H1 (cell line): ENCODE results near the gene SPATS2L. TPM values are rescaled to one million over a fixed set of nuclear protein-coding genes. Genes with fewer than 3 reads are reported as not detected.

ENCODE experiments used
- CTCF ChIA-PET: fragments of 300-600 bp; sonication (Branson Sonifier 250); formaldehyde crosslinking; loops from one replicate; lab custom pipeline; 2021; ENCODE audit not compliant: partially characterized antibody; lab: Charles Lee
- POLR2A ChIA-PET: fragments of 300-600 bp; sonication (Branson Sonifier 250); formaldehyde crosslinking; loops from one replicate; lab custom pipeline; 2021; ENCODE audit warnings: inconsistent platforms; ENCODE audit not compliant: partially characterized antibody; lab: Charles Lee
- DNase-seq, 2 experiments: peaks; one replicate each; pipeline versions ENCODE4 v3.0.0 to v3.0.0-alpha.2; 2010 to 2022; ENCODE audit warnings: low spot score in 2 of 2, low read depth in 1 of 2, mixed read lengths in 1 of 2
- FAIRE-seq: peaks from 2 replicates; lab custom pipeline; 2011; peaks lifted over from hg19 to GRCh38; lab: Jason Lieb, UNC
- H2AFZ ChIP-seq: 2 replicates; pipeline ENCODE4 v1.8.1; 2012; ENCODE audit warnings: low read length, inconsistent platforms
- H2AK5ac ChIP-seq: 2 replicates; pipeline ENCODE4 v1.6.1; 2013; ENCODE audit warnings: low read depth, low read length
- H2BK120ac ChIP-seq: replicated peaks from 2 replicates; pipeline ENCODE3; 2013; ENCODE audit warnings: low read depth, low read length, inconsistent platforms
- H2BK12ac ChIP-seq: 2 replicates; pipeline ENCODE4 v1.6.1; 2013; ENCODE audit warnings: low read depth, low read length
- H2BK15ac ChIP-seq: 2 replicates; pipeline ENCODE4 v1.6.1; 2013; ENCODE audit warnings: low read length
- H2BK20ac ChIP-seq: 2 replicates; pipeline ENCODE4 v1.6.1; 2013; ENCODE audit warnings: low read length
- H2BK5ac ChIP-seq: 2 replicates; pipeline ENCODE4 v1.6.1; 2013; ENCODE audit warnings: low read depth, low read length
- H3K14ac ChIP-seq: 2 replicates; pipeline ENCODE4 v1.6.1; 2013; ENCODE audit warnings: inconsistent platforms; ENCODE audit not compliant: insufficient read length
- H3K18ac ChIP-seq: 2 replicates; pipeline ENCODE4 v1.6.1; 2013; ENCODE audit warnings: low read length; ENCODE audit errors: extremely low read depth
- H3K23ac ChIP-seq: 2 replicates; pipeline ENCODE4 v1.6.1; 2013; ENCODE audit warnings: inconsistent platforms; ENCODE audit not compliant: insufficient read length
- H3K23me2 ChIP-seq: 2 replicates; pipeline ENCODE4 v1.6.1; 2013; ENCODE audit warnings: low read depth, low read length
- H3K27ac ChIP-seq: 2 replicates; pipeline ENCODE4 v1.6.1; 2011; ENCODE audit warnings: low read depth, low read length, inconsistent platforms
- H3K27me3 ChIP-seq, 4 experiments: replicated peaks in 1 of 4; 1 replicate in 1 of 4; 2 replicates in 3 of 4; pipeline versions ENCODE4 v1.6.1 to v1.8.1; 2011 to 2013; ENCODE audit warnings: low read length in 3 of 4, mild to moderate bottlenecking in 3 of 4, inconsistent platforms in 2 of 4, mixed read lengths in 2 of 4, moderate library complexity in 1 of 4; ENCODE audit not compliant: control insufficient read depth in 3 of 4, insufficient read depth in 3 of 4; ENCODE audit errors: extremely low read depth in 1 of 4
- H3K36me3 ChIP-seq, 4 experiments: 2 replicates each; pipeline versions ENCODE4 v1.6.1 to v1.8.1; 2011 to 2013; ENCODE audit warnings: mild to moderate bottlenecking in 4 of 4, low read length in 3 of 4, moderate library complexity in 2 of 4, control low read depth in 1 of 4, inconsistent platforms in 1 of 4; ENCODE audit not compliant: insufficient read depth in 4 of 4, control insufficient read depth in 2 of 4
- H3K4ac ChIP-seq: replicated peaks from 2 replicates; pipeline ENCODE3; 2013; ENCODE audit warnings: low read length, low read depth, mixed read lengths, inconsistent platforms; ENCODE audit not compliant: insufficient read length
- H3K4me1 ChIP-seq, 4 experiments: replicated peaks in 1 of 4; 1 replicate in 1 of 4; 2 replicates in 3 of 4; pipeline versions ENCODE4 v1.6.1 to v1.8.1; 2011 to 2013; ENCODE audit warnings: low read length in 3 of 4, inconsistent platforms in 2 of 4, mixed read lengths in 1 of 4; ENCODE audit not compliant: insufficient read depth in 4 of 4, control insufficient read depth in 3 of 4
- H3K4me2 ChIP-seq, 2 experiments: 2 replicates each; pipeline versions ENCODE4 v1.6.1 to v1.8.1; 2011 to 2013; ENCODE audit warnings: low read depth in 2 of 2, low read length in 2 of 2, control low read depth in 1 of 2, inconsistent platforms in 1 of 2, mild to moderate bottlenecking in 1 of 2; ENCODE audit not compliant: insufficient read depth in 1 of 2
- H3K4me3 ChIP-seq, 4 experiments: fragments of 200-600, 300-600 bp in 1 of 4; sonication (generic), shearing (Covaris generic), sonication (Bioruptor Twin) in 1 of 4; 2 replicates each; pipeline versions ENCODE4 v1.5.1 to v1.8.1; 2011 to 2016; ENCODE audit warnings: low read length in 4 of 4, low read depth in 3 of 4, control low read depth in 2 of 4, inconsistent platforms in 2 of 4, mild to moderate bottlenecking in 2 of 4, mixed read lengths in 1 of 4, moderate library complexity in 1 of 4; ENCODE audit not compliant: insufficient read depth in 2 of 4; ENCODE audit errors: extremely low read depth in 1 of 4
- H3K56ac ChIP-seq: replicated peaks from 2 replicates; pipeline ENCODE3; 2013; ENCODE audit warnings: low read depth, mild to moderate bottlenecking, mixed read lengths, low read length, inconsistent platforms; ENCODE audit not compliant: insufficient read length
- H3K79me1 ChIP-seq: 2 replicates; pipeline ENCODE4 v1.6.1; 2013; ENCODE audit warnings: low read depth, low read length, control low read depth
- H3K79me2 ChIP-seq, 2 experiments: 2 replicates each; pipeline versions ENCODE4 v1.6.1 to v1.8.1; 2012 to 2013; ENCODE audit warnings: low read length in 2 of 2, mild to moderate bottlenecking in 2 of 2, inconsistent platforms in 1 of 2; ENCODE audit not compliant: insufficient read depth in 2 of 2, control insufficient read depth in 1 of 2
- H3K9ac ChIP-seq, 4 experiments: replicated peaks in 1 of 4; 1 replicate in 1 of 4; 2 replicates in 3 of 4; pipeline versions ENCODE4 v1.6.1 to v1.8.1; 2011 to 2013; ENCODE audit warnings: low read depth in 3 of 4, low read length in 3 of 4, control low read depth in 2 of 4, mild to moderate bottlenecking in 2 of 4, moderate library complexity in 2 of 4, inconsistent platforms in 1 of 4; ENCODE audit errors: extremely low read depth in 1 of 4
- H3K9me3 ChIP-seq, 2 experiments: 2 replicates each; pipeline versions ENCODE4 v1.6.1 to v1.8.1; 2012 to 2013; ENCODE audit warnings: mild to moderate bottlenecking in 2 of 2, moderate library complexity in 2 of 2, control low read depth in 1 of 2, inconsistent platforms in 1 of 2, low read depth in 1 of 2, low read length in 1 of 2, mixed read lengths in 1 of 2; ENCODE audit not compliant: insufficient read depth in 2 of 2
- H4K20me1 ChIP-seq, 2 experiments: replicated peaks in 1 of 2; 2 replicates each; pipeline versions ENCODE3 to v1.8.1; 2011 to 2013; ENCODE audit warnings: inconsistent platforms in 2 of 2, low read length in 2 of 2, mild to moderate bottlenecking in 1 of 2; ENCODE audit not compliant: insufficient read depth in 2 of 2, control insufficient read depth in 1 of 2
- H4K5ac ChIP-seq: 2 replicates; pipeline ENCODE4 v1.6.1; 2013; ENCODE audit warnings: low read length, low read depth, mixed read lengths, inconsistent platforms; ENCODE audit not compliant: insufficient read length
- H4K8ac ChIP-seq: 2 replicates; pipeline ENCODE4 v1.8.0; 2013; ENCODE audit warnings: mild to moderate bottlenecking, moderate library complexity, low read length, inconsistent platforms; ENCODE audit not compliant: insufficient read depth; ENCODE audit errors: extremely low read depth
- H4K91ac ChIP-seq: replicated peaks from 2 replicates; pipeline ENCODE3; 2013; ENCODE audit warnings: low read length, mixed read lengths, inconsistent platforms; ENCODE audit not compliant: insufficient read length
- ASH2L ChIP-seq: fragments of 200-600, 300-600 bp; sonication (generic); IDR thresholded peaks from one replicate; pipeline ENCODE4 v1.7.1; 2017; ENCODE audit warnings: low read length
- CTBP2 ChIP-seq: IDR thresholded peaks from 2 replicates; pipeline ENCODE4 v1.7.0; 2011; ENCODE audit warnings: borderline replicate concordance, mild to moderate bottlenecking, moderate library complexity, mixed read lengths, low read length; ENCODE audit not compliant: insufficient read depth, insufficient read length
- EGR1 ChIP-seq: IDR thresholded peaks from 2 replicates; pipeline ENCODE4 v1.6.1; 2011; ENCODE audit warnings: low read depth, low read length, borderline replicate concordance
- EZH2 ChIP-seq: fragments of 200-600 bp; sonication (generic); IDR thresholded peaks from 2 replicates; pipeline ENCODE4 v1.7.1; 2012; ENCODE audit warnings: low read depth, mild to moderate bottlenecking, moderate library complexity, low read length, inconsistent platforms; ENCODE audit not compliant: severe bottlenecking
- KDM4A ChIP-seq: IDR thresholded peaks from one replicate; pipeline ENCODE4 v1.7.1; 2012; ENCODE audit warnings: low read depth, mild to moderate bottlenecking, moderate library complexity, low read length, inconsistent platforms; ENCODE audit not compliant: severe bottlenecking
- PHF8 ChIP-seq: fragments of 200-600 bp; sonication (generic); conservative IDR thresholded peaks from 2 replicates; pipeline ENCODE4 v1.7.1; 2012; ENCODE audit warnings: low read depth, mild to moderate bottlenecking, inconsistent platforms, low read length, moderate library complexity
- POU5F1 ChIP-seq: IDR thresholded peaks from 2 replicates; pipeline ENCODE4 v1.6.1; 2011; ENCODE audit warnings: low read depth, mild to moderate bottlenecking, low read length, moderate library complexity
- SIN3A ChIP-seq, 2 experiments: IDR thresholded peaks in 1 of 2; conservative IDR thresholded peaks in 1 of 2; 2 replicates each; pipeline ENCODE4 v1.6.1; 2011 to 2012; ENCODE audit warnings: low read length in 2 of 2, improper control_type of control experiment in 1 of 2, low read depth in 1 of 2, mild to moderate bottlenecking in 1 of 2
- SRF ChIP-seq: IDR thresholded peaks from 2 replicates; pipeline ENCODE4 v1.6.1; 2011; ENCODE audit warnings: mild to moderate bottlenecking, low read depth, low read length, moderate library complexity
- TCF12 ChIP-seq: IDR thresholded peaks from 2 replicates; pipeline ENCODE4 v1.6.1; 2011; ENCODE audit warnings: low read depth, mild to moderate bottlenecking, low read length
- WGBS, 2 experiments: shearing (Covaris generic) in 1 of 2; methylation state at CpG; one replicate each; pipeline versions ENCODE4 v1.1.6 to v1.1.7; 2013 to 2015; ENCODE audit warnings: low lambda C conversion rate in 2 of 2, mixed read lengths in 2 of 2, inconsistent platforms in 1 of 2, low coverage in 1 of 2, missing lambda C conversion rate in 1 of 2; ENCODE audit not compliant: insufficient replicate concordance in 2 of 2, insufficient coverage in 1 of 2, insufficient read length in 1 of 2; ENCODE audit errors: extremely low coverage in 1 of 2, missing lambda C conversion rate in 1 of 2; 5-methylcytosine and 5-hydroxymethylcytosine counted together
- polyA plus RNA-seq, 7 experiments: library from polyadenylated mRNA; depleted of rRNA in 3 of 7; stranded (reverse) in 5 of 7; unstranded in 2 of 7; fragments of >200 nt in 5 of 7; fragments of 200-250 nt in 2 of 7; gene quantifications; 1 replicate in 5 of 7; 2 replicates in 1 of 7; 4 replicates in 1 of 7; pipeline versions ENCODE4 v1.2.1 to v1.2.3, GENCODE V29; 2011 to 2013; ENCODE audit warnings: missing spikeins in 2 of 7, mixed read lengths in 2 of 7
- total RNA-seq: library from RNA; stranded (reverse); fragmentation: NEBNext Ultra II Directional; extraction: Animal tissue kit (Norgen Biotek cat#: 25700); gene quantifications from 2 replicates; pipeline ENCODE4 v1.2.1, GENCODE V29; 2021

Gene SPATS2L
- total and polyA plus RNA-seq, 2 of the 8 experiments (the other 6 are each of a cell fraction or from before 2014, with no cell fraction given), result 67.3 to 189 TPM

GRCh38 chr2:200307724-200308545, 1.4 kb downstream of the SPATS2L start:
- Histone ChIP-seq H3K9me3 (no peaks in the 10 kb centered on the region), H4K5ac (peak overlapping the region; percentile 69), H3K4ac (no peak overlapping the region), H4K8ac (peak overlapping the region; percentile 62; the same call in 1 of the 2 replicates), H3K18ac (peak overlapping the region; percentile 86; the same call in 1 of the 2 replicates), H3K4me2 (peak overlapping the region; percentile 74 to 95), H4K20me1 (no peaks in the 10 kb centered on the region), H3K9ac (peak overlapping the region; percentile 64 to 93 (median 79); a peak in 6 of 7 replicates), H3K79me1 (peaks cover 4% of the 10 kb centered on the region), H3K79me2 (peaks cover 44 to 78% of the 10 kb centered on the region in 2 experiments), H3K23me2 (peaks cover 9% of the 10 kb centered on the region), H3K27me3 (no peaks in the 10 kb centered on the region), H2BK20ac (no peak overlapping the region), H2BK15ac (no peak overlapping the region), H2BK12ac (no peak overlapping the region)
- WGBS, 2 experiments, result 6% methylated on average over 20 of the region's 20 CpGs; no CpG with 5 or more reads in 1 of the 2 experiments
- POLR2A ChIA-PET, result interaction anchor here (0.7 to 1.6 kb wide), 6 partner anchors 15 to 112 kb away, joined by 3 to 5 read pairs (median 3); no protein-coding TSS in a partner anchor
- TF ChIP-seq ASH2L (peak; percentile 23), POU5F1 (no peak), SRF (no peak), EGR1 (no peak), EZH2 (no peak), CTBP2 (no peak), PHF8 (no peak), TCF12 (no peak), KDM4A (no peak), SIN3A (conservative IDR thresholded peaks at IDR 0.05 in 1 of 2, IDR thresholded peaks at IDR 0.05 in 1 of 2; ENCODE audit: low read depth in 1 of 2, low read length in 2 of 2) (peak in 1 of 2 experiments; percentile 74; a peak in 1 of 4 replicates)
- TF ChIP-seq, all 59 proteins: peak for 2
- Histone ChIP-seq H2BK5ac (peak overlapping the region; percentile 71; the same call in 1 of the 2 replicates), H3K4me3 (peak overlapping the region; percentile 75 to 87 (median 80)), H2AFZ (no peak overlapping the region), H3K23ac (no peak overlapping the region), H3K4me1 (peaks cover 13 to 27% (median 21%) of the 10 kb centered on the region in 4 experiments; a peak in 6 of 7 replicates), H3K27ac (peak overlapping the region; percentile 71; the same call in 1 of the 2 replicates), H4K91ac (peak overlapping the region; percentile 78), H2AK5ac (no peak overlapping the region), H3K14ac (no peak overlapping the region), H3K36me3 (no peaks in the 10 kb centered on the region; a peak in 1 of 8 replicates), H2BK120ac (no peak overlapping the region), H3K56ac (peak overlapping the region; percentile 78)
- CTCF ChIA-PET, result no interaction called here
- no peak for DNase-seq
- no peak for FAIRE-seq
